Stimulated activated CD8-positive, alpha-beta memory T cell treated with anti-CD3 and anti-CD28 coated beads, Interleukin-4, amount 100 ng/mL, for 24 hours (primary cell): ENCODE results near the gene TTC28.

ENCODE experiments used
- DNase-seq: peaks from one replicate; pipeline ENCODE4 v3.0.0-alpha.2; 2020; ENCODE audit warnings: low read depth

The TTC28 gene

DNA sequence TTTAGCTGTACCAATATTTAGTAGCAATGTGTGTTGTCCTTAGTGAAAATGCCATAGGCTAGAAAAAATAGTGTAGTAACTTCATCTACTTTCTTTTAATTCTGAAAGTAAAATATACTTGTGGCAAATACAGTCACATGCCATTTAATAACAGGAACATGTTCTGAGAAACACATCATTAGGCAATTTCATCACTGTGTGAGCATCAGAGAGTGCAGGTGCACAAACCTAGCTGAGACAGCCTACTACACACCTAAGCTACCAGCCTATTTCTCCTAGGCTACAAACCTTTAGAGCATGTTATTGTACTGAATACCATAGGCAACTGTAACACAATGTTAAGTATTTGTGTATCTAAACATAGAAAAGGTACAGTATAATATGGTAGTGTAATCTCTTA, 633.5 kb downstream of the TTC28 start:
- no peak for DNase-seq

DNA sequence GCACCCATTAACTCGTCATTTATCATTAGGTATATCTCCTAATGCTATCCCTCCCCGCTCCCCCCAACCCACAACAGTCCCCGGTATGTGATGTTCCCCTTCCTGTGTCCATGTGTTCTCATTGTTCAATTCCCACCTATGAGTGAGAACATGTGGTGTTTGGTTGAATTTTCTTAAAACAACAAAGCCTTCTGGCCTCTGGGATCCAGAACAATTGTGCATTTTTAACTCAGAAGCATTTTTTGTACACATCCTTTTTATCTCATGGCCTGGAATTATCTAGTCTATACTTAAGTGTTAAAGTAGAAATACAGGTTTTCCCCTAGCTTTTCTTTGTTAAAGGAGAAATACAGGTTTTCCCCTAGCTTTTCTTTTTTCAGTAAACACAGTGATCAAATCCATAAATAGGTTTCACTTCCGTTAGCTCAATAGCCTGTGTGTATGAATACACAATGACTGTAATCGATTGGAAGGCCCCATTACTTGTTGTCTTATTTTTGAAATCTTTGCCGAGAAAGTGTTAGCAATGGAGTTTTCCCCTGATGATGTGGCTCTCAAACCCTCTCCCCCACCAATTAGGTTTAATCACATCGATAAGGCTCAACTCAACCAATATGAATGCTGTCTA, 635.0 kb downstream of the TTC28 start:
- DNase-seq = no peak

DNA sequence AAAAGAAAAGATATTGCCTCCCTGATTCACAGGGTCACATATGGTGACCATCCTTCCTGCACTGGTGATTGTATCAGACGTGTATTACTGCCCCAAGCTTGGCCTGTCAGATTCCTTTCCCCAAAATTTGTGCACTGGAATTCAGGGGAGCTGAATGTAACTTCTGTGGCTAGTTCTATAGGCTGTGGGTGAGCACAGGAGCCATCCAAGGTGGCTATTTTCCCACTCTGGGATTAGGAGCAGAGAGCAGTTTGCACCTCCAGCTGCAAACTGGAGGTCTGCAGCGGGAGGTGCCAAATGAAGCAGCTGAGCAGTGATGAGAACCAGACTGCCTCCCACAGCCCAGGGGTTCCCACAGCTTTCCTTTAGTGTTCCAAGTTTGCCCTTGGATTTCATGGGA, 636.4 kb downstream of the TTC28 start:
- DNase-seq = no peak

DNA sequence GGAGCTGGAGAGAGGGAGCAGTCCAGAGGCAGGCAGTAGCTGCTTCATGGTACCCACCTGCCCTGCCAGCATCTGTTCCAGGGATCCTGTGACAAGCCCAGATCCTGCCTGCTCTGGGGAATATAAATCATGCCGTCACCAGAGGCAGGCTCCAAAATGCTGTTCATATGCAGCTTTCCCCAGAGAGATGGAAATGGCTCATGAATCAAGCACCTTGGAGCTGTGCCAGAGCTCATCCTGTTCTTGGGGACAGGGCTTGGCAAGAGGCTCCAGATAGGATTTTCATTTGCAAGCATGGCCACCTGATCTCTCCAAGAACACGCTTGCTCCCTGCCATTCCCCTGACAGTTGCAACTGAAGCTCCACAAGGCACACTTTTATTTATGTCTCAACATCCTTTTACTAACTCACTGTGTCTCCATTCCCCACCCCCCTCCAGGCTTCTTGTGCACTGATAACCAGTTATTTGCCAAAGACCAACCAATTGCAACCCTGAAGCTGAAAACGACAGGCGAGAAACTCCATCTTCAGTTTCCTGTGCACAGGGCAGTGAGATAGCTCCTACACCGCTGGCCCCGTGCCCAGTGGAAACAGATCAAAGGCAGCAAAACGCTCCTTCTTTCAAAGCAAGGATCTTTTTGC, 644.8 kb downstream of the TTC28 start:
- no peak for DNase-seq

- DNase-seq = no peak
Observed at GRCh38 chr22:28034145-28034759, 645.4 kb downstream of the TTC28 start.

- DNase-seq = no peak
Observed at GRCh38 chr22:28032861-28033260, 646.8 kb downstream of the TTC28 start.

DNA sequence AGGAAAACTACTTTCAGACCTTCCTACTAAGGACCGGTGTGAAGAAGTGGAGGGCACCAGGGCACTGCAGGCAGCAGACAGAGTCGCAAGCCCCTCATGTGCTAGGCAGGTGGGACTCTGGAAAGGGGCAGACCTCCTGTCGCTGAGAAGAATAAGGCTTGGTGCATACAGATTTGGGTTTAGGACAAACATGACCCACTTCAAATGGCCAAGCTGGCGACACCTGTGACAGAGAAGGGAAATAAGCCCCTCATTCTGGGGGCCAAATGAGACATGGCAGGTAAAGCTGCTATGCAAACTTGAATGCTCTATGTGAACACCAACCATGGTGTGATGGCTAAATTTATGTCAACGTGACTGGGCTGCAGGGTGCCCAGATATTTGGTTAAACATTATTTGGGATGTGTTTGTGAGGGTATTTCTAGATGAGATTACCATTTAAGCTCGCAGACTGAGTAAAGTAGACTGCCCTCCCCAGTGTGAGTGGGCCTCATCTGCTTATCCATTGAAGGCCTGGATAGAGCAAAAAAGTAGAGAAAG, 648.2 kb downstream of the TTC28 start:
- no peak for DNase-seq

GRCh38 chr22:28030473-28030872, 649.2 kb downstream of the TTC28 start:
- DNase-seq = no peak

DNA sequence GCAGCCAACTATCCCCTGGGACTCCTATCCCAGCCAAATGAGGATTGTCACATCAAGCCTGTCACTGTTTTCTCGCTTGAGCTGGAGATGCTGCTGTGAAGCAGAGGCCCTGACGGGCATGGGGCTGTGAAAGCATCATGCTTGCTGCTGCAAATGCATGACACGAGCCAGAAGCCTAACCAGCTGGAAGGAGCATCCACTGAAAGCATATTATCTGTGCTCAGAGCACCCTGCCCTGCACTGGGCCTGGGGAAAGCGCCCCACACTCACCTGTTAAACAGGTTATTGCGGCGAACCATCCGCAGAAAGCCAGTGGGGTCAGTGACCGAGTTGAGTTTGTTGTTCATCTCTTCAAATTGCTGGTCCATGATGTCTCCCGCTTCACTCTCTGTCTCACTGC, 649.7 kb downstream of the TTC28 start:
- DNase-seq = no peak

DNA sequence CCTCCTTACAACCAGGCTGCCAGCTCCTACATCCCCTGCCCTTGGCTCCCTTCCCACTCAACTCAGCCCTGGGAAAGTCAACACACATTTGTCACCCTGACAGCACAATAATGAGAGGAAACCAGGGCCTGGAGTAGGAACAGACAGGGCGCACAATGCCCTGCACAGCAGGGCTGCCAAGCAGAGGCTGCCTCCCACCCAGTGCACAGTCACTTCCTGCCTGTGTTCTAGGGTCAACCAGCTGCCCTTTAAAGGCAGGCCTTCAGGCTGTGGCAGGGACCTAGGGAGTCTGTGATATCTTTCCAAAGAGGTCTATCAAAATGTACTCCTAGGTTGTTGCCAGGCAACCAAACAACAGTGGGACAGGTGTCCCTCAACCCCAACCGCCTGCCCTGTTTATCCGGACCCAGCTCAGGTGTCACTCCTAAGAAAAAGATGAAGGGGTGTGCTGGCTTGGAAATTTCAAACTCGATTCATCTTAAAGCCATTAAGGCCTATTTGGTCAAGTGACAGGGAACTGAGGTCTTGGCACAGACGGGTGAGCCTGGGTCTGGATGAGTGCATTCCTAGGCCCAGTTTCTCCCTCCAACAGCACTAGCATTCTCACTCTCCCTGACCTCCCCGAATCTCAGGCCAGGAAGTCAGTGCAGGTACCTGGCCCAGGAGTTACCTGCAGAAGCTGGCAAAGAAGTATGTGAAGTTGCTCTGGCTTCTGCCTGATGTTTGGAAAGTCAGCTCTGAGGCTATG, 650.3 kb downstream of the TTC28 start:
- no peak for DNase-seq

- DNase-seq = no peak
Observed at GRCh38 chr22:28027453-28028448, 651.9 kb downstream of the TTC28 start.

- no peak for DNase-seq
Observed at GRCh38 chr22:28025866-28026575, 653.6 kb downstream of the TTC28 start.

GRCh38 chr22:28025333-28025732, 654.3 kb downstream of the TTC28 start:
- DNase-seq = no peak

DNA sequence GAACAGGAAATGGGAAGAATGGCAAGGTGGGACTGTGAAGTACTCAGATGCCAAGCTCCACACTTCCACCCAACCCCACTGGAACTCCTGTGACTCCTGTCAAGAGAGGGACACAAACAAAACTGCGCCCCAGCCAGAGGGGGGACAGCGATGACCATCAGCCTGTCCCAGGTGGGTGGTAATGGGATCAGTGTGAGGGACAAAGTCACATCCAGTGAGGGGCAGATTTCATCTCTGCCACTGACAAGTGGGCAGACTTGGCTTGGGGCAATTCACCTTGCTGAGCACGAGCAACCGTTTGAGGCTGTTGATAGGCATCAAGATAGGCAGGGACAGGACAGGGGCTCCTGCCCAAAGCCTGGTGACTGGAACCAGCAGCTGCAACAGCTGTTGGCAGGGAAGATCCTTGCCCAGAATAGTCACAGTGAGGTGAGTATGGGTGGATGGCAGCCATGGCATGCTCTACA, 655.2 kb downstream of the TTC28 start:
- DNase-seq = no peak

GRCh38 chr22:28023774-28024173, 655.9 kb downstream of the TTC28 start:
- no peak for DNase-seq

- DNase-seq = no peak
Observed at GRCh38 chr22:28023036-28023435, 656.6 kb downstream of the TTC28 start.

- no peak for DNase-seq
Observed at GRCh38 chr22:28021998-28022660, 657.5 kb downstream of the TTC28 start.

DNA sequence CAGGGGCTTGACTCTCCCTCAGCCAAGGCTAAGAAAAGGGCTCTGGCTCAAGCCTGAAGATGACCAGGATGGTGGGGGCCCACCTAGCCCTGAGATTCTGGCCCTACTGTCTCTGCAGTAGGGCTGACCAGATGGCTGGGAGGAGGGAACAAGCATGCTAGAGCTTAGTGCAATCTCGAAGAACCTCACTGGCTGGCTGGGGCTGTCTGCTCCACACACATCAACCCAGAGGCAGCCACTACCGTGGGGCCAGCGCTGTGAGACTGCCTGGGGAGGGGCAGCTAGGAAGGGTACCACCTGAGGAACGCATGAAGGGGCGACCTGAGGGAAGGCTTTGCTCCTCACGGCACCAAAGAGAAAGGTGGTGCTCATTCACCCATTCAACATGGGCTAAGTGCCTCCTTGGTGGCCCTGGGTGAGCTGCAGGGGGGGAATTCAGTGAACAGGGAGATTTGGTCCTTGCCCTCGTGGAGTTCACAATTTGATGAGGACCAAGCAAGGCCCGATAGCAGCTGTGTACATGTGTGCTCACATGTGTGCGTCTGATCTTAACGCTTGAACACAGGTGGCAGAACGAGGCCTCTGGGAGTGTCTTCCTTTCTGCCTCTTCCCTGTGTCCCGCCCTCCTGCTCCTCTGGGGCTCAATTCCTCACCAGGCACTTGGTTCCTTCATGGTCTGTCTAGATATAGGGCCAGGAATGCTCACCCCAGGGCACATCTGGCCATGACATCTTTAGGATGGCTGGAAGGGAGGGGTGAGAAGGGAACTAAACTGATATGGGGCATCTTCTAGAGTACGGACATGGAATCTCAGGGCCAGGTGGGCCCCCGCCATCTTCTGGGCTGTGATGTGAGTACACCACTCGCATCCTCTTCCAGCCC, 658.3 kb downstream of the TTC28 start:
- no peak for DNase-seq
